Measurements from ENCODE around the gene VSTM4.

VSTM4 gene

DNA sequence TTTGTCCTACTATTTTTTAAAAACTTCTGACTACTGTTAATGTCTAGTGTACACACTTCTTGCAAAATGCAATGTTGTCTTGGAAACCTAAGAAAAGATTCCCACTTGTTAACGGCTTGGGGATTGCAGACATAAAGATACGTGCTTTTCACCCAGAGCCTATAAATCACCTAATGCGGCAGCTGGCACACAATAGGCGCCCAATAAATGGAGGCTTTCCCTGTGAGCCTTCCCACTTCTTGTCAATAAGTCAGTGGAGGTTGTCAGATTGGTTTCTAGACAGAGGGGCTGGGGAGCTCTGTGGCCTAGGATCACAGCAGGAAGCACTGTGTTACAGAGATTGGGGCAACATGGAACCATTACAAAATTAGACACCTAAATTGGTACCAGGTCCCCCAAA, 74.7 kb downstream of the VSTM4 start:
- DNase-seq (ENCODE audit: low spot score): no peak

DNA sequence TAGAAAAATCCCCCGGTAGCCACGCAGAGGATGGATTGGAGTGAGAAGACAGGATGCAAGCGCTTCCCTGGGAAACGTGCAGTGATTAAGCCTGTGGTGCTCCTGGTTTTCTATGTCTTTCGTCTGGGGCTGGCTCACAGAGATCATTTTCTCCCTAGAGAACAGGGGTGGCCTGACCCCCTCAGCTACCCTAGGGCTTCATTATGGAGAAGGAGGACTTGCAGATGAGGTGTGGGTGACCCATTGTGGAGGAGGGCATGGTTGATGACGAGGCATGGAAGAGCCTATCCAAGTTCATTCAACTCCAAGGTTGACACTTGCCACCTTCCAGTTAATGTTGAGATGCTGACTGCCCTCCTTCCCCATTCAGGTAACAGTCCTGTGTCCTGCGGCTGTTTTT, 75.9 kb downstream of the VSTM4 start:
- DNase-seq (ENCODE audit: low spot score): no peak

DNA sequence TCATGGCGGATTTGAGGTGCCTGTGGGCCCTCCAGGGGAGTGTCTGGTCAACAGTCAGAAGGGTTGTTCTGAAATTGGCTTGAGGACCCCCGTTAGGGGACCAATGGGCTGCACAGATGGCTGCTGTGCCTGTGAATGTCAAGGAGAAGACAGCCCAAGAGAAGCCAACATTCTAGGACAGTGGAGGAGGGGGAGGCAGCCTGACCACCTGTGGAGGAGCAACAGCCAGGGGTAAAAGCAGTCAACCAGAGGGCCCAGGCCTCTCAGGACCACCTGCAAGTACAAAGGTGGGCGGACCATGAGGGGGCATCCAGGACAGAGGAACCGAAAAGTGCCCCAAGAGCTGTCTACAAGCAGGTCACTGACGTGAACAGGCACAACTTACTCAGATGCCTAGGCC, 76.6 kb downstream of the VSTM4 start:
- DNase-seq (ENCODE audit: low spot score): no peak

- DNase-seq (ENCODE audit: low spot score): no peak
Measured at GRCh38 chr10:49037187-49037586, 78.1 kb downstream of the VSTM4 start.

DNA sequence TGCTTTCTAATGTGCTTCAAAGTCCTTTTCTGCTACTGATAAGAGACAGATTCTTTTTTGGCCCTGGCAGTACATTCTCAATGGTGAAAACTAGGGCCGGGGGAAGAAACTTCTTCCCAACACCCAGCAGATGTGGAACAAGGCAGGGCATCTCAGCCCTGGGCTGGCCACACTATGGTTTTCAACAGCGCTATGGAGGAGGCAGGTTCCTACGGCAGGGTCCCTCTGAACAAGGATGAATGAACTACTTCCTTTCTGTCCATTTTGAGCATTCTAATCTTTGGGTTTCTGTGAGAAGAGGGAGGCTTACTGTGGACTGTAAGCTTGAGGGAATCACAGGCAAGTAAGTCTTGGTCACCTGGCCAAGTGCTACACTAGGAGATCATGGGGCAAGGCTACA, 78.7 kb downstream of the VSTM4 start:
- DNase-seq (ENCODE audit: low spot score): no peak

GRCh38 chr10:49035920-49036319, 79.4 kb downstream of the VSTM4 start:
- no peak for DNase-seq (ENCODE audit: low spot score)

DNA sequence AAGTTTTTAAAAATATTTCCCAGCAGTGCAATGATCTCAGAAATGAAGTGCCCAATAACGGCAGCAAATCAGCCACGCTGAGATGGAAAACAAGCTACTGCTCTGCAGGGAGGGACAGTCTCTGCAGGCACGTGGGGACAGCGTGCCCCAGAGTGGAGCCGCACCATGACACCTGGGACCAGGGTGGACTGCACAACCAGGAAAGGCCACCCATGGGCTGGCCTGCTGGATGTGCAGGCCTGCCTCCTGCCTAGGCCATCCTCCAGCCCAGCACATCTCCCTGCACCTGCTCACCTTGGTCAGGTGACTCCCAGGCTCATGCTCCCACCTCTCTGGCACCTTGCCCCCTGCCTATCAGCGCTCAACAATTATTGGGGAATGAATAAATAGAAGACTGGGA, 80.4 kb downstream of the VSTM4 start:
- no peak for DNase-seq (ENCODE audit: low spot score)

GRCh38 chr10:49033939-49034338, 81.4 kb downstream of the VSTM4 start:
- DNase-seq (ENCODE audit: low spot score): no peak

GRCh38 chr10:49029666-49030065, 85.7 kb downstream of the VSTM4 start:
- no peak for DNase-seq (ENCODE audit: low spot score)

- DNase-seq (ENCODE audit: low spot score): no peak
Measured at GRCh38 chr10:49028639-49029038, 86.7 kb downstream of the VSTM4 start.

GRCh38 chr10:49025347-49025983, 89.9 kb downstream of the VSTM4 start:
- no peak for DNase-seq (ENCODE audit: low spot score)

DNA sequence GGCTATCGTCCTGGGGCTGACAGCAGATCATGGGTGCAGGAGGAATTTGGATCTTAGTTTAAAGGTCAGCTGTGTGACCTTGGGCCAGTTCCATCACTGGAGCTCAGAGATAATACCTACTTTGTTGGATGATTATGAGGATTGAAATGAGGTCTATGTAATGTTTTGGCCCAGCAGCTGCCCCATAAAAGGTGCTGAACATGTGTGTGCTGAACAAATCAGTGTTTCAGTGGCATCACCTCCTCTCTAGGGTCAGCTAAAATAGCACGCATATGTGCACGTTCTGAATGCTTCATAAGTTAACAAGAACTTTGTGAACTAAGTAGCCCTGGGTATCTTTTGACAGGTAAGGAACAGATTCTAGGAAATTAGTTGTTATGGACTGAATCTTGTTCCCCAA, 90.8 kb downstream of the VSTM4 start:
- DNase-seq (ENCODE audit: low spot score): no peak

- DNase-seq (ENCODE audit: low spot score): no peak
Measured at GRCh38 chr10:49023752-49024151, 91.6 kb downstream of the VSTM4 start.

- DNase-seq (ENCODE audit: low spot score): no peak
Measured at GRCh38 chr10:49023071-49023470, 92.3 kb downstream of the VSTM4 start.

DNA sequence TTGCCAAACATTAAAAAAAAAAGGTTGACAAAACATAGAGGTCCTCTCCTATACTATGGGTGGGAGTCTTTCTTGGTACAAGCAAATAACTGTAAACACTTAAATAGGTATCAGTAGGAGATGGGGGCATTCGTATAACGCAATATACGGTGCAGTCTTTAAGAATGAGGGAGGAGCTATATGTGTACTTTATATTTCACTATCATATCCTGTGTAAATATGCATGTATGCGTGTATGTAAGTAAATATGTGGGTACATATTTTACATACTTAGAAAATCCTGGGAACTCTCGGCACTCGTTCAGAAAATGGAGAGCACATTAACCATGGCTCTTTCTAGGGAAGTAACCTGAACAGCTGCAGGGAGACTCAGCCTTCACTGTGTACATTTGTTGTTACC, 93.6 kb downstream of the VSTM4 start:
- DNase-seq (ENCODE audit: low spot score): no peak

DNA sequence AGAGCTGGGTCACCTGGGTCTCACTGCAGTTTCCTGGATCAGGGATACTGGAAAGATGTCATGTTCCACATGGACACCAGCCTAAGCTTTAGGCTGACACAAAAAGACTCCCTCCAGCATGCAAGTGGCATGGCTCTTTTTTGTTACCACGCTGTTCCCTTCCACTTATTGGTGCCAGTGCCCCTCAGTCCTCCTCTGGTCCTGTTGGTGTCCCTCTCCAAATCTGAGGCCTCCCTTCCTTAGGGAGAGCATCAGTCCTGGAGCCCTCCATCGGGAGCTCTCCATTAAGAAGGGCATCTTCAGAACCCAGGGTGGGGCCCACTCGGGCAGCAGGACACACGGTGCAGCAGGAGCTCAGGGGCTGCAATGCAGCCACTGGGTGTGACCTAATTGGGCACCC, 99.6 kb downstream of the VSTM4 start:
- DNase-seq (ENCODE audit: low spot score): no peak

DNA sequence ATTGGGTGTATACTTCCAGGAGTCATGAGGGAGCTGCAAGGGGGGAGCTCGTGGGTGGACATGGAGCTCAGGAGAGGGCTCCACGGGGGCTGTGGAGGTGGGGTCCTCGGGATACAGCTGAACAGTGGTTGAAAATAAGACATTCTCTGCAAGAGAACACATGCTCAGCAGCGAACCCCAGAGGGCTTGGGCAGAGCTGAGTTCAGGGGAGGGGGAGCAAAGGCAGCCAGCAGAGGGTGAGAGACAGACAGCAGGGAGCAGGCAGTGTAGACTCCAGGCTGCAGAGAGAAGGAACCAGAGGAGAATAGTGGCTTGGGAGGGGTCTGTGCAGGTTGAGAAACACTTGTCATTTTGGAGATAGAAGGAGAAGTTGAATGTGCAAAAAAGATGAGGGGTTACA, 102.7 kb downstream of the VSTM4 start:
- no peak for DNase-seq (ENCODE audit: low spot score)

DNA sequence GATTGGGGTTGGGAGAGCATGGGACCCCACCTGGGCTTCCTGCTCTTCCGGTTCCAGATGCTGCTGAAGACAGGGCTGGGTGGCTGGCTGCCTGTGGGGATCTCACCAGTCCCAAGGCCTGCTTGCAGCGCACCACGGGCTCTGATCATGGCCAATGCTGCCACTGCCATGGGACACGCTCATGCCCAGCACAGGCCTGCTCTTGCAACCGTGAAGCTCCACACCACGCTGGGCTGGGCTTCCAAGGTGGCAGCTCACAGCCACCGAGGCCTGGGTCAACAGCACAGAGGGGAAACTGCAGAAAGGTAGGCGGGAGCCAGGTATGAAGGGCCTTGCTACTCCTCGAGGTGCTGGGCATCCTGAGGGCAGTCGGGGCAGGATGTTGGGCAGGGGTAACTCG, 103.6 kb downstream of the VSTM4 start:
- no peak for DNase-seq (ENCODE audit: low spot score)

- DNase-seq (ENCODE audit: low spot score): no peak
Measured at GRCh38 chr10:49010865-49011264, 104.5 kb downstream of the VSTM4 start.

DNA sequence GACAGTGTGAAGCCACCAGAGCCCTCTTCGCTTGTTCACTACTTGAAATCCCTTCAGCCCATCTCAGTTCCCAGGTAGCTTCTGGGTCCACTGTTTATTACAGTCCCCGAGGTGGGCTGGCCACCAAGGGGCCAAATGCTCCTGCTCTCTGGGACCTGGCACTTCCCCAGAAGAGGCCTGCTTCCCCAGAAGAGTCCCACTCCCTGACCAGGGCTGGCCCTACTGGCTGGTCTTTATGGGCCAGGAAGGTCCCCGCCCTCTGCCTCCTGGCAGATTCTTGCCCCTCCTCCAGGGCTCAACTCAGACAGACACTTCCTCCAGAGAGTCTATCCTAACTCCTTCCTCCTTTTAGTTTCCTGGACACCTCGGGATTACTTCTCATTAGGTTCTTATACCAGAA, 105.0 kb downstream of the VSTM4 start:
- no peak for DNase-seq (ENCODE audit: low spot score)

GRCh38 chr10:49009199-49009979, 105.9 kb downstream of the VSTM4 start:
- no peak for DNase-seq (ENCODE audit: low spot score)

DNA sequence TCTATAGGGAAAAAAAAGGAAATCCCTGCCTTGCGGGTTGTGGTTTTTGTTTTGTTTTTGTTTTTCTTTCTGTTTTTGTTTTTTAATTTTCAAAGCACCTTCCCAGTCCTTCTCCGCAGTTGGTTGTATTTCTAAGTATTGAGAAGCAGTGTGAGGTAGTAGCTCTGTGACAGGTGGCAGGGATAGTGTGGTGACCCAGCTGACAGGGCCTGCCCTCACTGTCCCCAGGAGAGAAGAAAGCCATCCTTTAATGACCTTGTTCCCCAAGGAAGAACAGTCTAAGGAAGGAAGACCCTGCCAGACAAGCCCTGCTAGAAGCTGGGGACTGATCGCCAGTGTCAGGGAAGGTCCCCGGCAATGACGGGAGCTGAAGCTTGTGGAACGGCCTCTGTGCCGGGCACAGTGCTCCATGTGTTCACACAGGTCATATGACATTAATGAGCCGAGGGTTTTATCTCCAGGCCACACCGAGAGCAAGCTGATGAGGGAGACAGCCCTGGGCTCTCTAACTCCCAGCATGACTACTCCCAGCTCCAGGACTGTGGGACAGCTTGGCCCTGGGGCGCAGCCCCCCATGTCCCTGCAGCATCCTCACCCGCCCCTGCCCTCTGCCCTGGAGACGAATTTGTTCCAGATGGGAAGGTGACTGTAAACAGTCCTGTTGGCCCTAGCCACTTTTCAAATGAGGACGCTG, 106.7 kb downstream of the VSTM4 start:
- DNase-seq (ENCODE audit: low spot score): no peak

- no peak for DNase-seq (ENCODE audit: low spot score)
Measured at GRCh38 chr10:49008091-49008490, 107.2 kb downstream of the VSTM4 start.
